Measurements from ENCODE around the gene ELP2. TPM values are rescaled to one million over a fixed set of nuclear protein-coding genes. Genes with fewer than 3 reads are reported as not detected.
"Not testable (repeated sequence)": the region's sequence is repeated elsewhere in the genome, so short reads cannot be mapped to it uniquely, and the experiment has no call there.

ELP2 gene
- total RNA-seq, 4 donors from 2014 or later: 58.6 to 197 (median 73.2) TPM

DNA sequence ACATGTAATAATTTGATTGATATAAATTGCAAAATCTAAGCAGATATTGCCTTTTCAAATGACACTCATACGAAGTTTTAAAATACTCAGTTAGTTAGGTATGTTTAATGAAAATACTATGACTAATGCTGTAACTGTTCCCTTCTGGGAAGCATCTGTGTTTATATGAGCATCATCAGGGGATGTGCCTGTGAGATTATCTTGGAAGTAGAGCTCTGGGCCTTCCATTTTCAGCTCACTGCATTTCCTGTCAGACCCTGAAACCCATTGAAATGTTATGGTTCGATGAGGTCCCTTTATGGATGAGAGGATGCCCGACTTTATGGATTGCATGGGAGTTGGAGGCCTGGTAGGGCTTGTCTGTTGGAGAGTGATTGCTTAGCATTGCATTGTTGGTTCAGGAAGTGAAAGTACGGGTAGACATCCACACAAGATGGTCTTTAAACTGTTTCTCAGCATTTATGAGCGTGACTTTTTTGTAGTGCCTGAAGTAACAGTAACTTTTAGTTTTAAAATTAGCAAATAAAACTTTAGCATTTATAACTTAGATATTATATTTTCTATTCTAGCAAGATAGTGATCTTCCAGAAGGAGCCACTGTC is 28.7 kb downstream of the ELP2 start:
- Histone ChIP-seq H3K4me1 (no peaks in the 10 kb centered on the region), H3K27me3 (no peaks in the 10 kb centered on the region), H3K36me3 (peaks cover 97% of the 10 kb centered on the region), H3K4me3 (no peak overlapping the region), H3K27ac (no peak overlapping the region), H3K9me3 (no peaks in the 10 kb centered on the region)
- 86% methylated on average over 5 of the region's 5 CpGs for WGBS
- TF ChIP-seq, protein P1, sequence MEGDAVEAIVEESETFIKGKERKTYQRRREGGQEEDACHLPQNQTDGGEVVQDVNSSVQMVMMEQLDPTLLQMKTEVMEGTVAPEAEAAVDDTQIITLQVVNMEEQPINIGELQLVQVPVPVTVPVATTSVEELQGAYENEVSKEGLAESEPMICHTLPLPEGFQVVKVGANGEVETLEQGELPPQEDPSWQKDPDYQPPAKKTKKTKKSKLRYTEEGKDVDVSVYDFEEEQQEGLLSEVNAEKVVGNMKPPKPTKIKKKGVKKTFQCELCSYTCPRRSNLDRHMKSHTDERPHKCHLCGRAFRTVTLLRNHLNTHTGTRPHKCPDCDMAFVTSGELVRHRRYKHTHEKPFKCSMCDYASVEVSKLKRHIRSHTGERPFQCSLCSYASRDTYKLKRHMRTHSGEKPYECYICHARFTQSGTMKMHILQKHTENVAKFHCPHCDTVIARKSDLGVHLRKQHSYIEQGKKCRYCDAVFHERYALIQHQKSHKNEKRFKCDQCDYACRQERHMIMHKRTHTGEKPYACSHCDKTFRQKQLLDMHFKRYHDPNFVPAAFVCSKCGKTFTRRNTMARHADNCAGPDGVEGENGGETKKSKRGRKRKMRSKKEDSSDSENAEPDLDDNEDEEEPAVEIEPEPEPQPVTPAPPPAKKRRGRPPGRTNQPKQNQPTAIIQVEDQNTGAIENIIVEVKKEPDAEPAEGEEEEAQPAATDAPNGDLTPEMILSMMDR (IDR thresholded peaks at IDR 0.05): no peak
- TF ChIP-seq POLR2A (IDR thresholded peaks at IDR 0.05): no peak
- DNase-seq (ENCODE audit: low spot score in 2 of 2): no peak

DNA sequence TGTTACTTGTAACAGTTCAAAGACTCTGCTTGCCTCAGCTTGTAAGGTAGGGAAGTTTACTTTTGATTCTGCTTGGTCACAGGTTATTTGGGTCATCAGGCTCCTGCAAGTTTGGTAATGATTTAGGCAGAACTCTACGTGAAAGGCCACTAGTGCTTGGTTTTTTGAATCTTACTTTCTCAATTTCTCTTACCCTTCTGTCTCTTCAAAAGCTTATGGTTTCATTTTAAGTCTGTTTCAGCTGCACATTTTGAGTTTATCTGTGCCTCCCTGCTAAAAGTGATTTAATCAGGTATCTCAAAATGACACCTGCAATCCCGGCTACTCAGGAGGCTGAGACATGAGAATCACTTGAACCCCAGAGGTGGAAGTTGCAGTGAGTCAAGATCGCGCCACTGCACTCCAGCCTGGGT is 31.3 kb downstream of the ELP2 start:
- Histone ChIP-seq H3K36me3 (peaks cover 97% of the 10 kb centered on the region), H3K4me3 (no peak overlapping the region), H3K27ac (no peak overlapping the region), H3K9me3 (no peaks in the 10 kb centered on the region), H3K27me3 (no peaks in the 10 kb centered on the region), H3K4me1 (no peaks in the 10 kb centered on the region)
- no peak for TF ChIP-seq POLR2AphosphoS5 (IDR thresholded peaks at IDR 0.05)
- TF ChIP-seq EP300 (IDR thresholded peaks at IDR 0.05): no peak
- TF ChIP-seq, protein P1 (IDR thresholded peaks at IDR 0.05): no peak
- no peak for TF ChIP-seq POLR2A (IDR thresholded peaks at IDR 0.05)
- 73% methylated on average over 4 of the region's 4 CpGs for WGBS
- no peak for DNase-seq (ENCODE audit: low spot score in 2 of 2)

DNA sequence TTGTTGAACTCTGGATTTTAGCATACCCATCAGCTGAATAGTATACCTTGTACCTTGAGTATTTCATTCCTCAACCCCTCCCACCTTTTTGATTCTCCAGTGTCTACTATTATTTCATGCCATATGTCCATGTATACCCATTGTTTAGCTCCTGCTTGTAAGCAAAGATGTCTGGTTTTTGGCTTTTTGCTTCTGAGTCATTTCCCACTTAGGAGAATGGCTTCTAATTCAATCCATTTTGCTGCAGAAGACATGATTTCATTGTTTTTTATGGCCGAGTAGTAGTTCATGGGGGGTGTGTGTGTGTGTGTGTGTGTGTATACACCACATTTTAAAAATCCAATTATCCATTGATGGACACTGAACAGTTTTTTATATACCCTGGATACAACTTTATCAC is 33.3 kb downstream of the ELP2 start:
- no peak for TF ChIP-seq EP300 (IDR thresholded peaks at IDR 0.05)
- TF ChIP-seq, protein P1 (IDR thresholded peaks at IDR 0.05): no peak
- TF ChIP-seq POLR2AphosphoS5 (IDR thresholded peaks at IDR 0.05): no peak
- TF ChIP-seq POLR2A (IDR thresholded peaks at IDR 0.05): no peak
- no peak for DNase-seq (ENCODE audit: low spot score in 2 of 2)
- WGBS: 84% methylated on average over 1 of the region's 1 CpG
- Histone ChIP-seq H3K27ac (no peak overlapping the region), H3K27me3 (no peaks in the 10 kb centered on the region), H3K4me3 (no peak overlapping the region), H3K9me3 (no peaks in the 10 kb centered on the region), H3K4me1 (no peaks in the 10 kb centered on the region), H3K36me3 (peaks cover 97% of the 10 kb centered on the region)

DNA sequence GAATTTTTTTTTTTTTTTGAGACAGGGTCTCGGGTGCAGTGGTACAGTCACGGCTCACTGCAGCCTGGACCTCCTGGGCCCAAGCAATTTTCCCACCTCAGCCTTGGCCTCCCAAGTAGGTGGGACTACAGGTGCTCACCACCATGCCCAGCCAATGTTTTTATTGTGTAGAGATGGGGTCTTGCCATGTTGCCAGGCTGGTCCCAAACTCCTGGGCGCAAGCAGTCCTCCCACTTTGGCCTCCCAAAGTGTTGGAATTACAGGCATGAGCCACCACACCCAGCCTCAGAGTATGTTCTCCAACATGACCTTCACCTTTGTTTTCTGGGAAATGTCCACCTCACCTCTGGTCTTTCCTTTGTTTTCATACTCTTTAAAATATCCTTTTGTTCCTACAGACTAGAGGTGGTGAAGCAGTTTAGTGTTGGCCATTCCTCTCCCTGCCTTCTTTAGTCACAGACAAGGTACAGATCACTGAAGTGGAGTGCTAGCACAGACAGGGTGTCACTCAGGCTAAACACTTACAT is 38.1 kb downstream of the ELP2 start:
- no peak for DNase-seq (ENCODE audit: low spot score in 2 of 2)
- no peak overlapping the region for H3K4me3 ChIP-seq
- H3K36me3 ChIP-seq: peaks cover 96% of the 10 kb centered on the region
- no peak overlapping the region for H3K27ac ChIP-seq
- no peaks in the 10 kb centered on the region for H3K27me3 ChIP-seq
- TF ChIP-seq, protein P1 (IDR thresholded peaks at IDR 0.05): no peak
- TF ChIP-seq EP300 (IDR thresholded peaks at IDR 0.05) (no peak), POLR2A (IDR thresholded peaks at IDR 0.05) (no peak), POLR2AphosphoS5 (IDR thresholded peaks at IDR 0.05) (no peak)
- 92% methylated on average over 3 of the region's 3 CpGs for WGBS
- no peaks in the 10 kb centered on the region for H3K9me3 ChIP-seq
- H3K4me1 ChIP-seq: no peaks in the 10 kb centered on the region

- H3K36me3 ChIP-seq: peaks cover 92% of the 10 kb centered on the region
- not testable (repeated sequence) for H3K27me3 ChIP-seq; H3K9me3 ChIP-seq; H3K4me3 ChIP-seq; DNase-seq (ENCODE audit: low spot score in 2 of 2); H3K4me1 ChIP-seq; H3K27ac ChIP-seq
- WGBS: 93% methylated on average over 3 of the region's 3 CpGs
Measured at GRCh38 chr18:36168296-36168695, 38.6 kb downstream of the ELP2 start.

DNA sequence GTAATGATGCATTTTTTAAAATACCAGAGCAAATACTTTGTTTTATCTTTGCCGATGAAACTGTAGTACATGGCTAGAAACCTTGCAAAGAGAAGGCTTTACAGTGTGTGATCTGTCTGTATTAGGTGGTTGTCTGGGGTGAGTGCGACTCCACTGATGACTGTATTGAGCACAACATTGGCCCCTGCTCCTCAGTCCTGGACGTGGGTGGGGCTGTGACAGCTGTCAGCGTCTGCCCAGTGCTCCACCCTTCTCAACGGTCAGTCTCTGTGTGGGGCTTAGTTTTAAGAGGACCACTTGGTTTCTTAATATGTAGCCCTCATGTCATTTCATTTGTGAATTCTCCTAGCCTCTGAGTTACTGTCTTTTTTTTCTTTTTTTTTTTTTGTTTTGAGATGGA is 40.2 kb downstream of the ELP2 start:
- Histone ChIP-seq H3K27ac (no peak overlapping the region), H3K9me3 (no peaks in the 10 kb centered on the region), H3K4me3 (no peak overlapping the region), H3K27me3 (no peaks in the 10 kb centered on the region), H3K36me3 (peaks cover 89% of the 10 kb centered on the region), H3K4me1 (no peaks in the 10 kb centered on the region)
- TF ChIP-seq EP300 (IDR thresholded peaks at IDR 0.05) (no peak), POLR2A (IDR thresholded peaks at IDR 0.05) (no peak)
- 60% methylated on average over 5 of the region's 5 CpGs for WGBS
- DNase-seq (ENCODE audit: low spot score in 2 of 2): no peak

Data from suprapubic skin (tissue), 4 donors.